GM15510 (cell line): ENCODE measurements around the gene LAMB2.
A peak's percentile ranks its signal among the peaks of the same experiment; 100 is the strongest.

Experiments
- POLR2A ChIP-seq: IDR thresholded peaks from 3 replicates; pipeline ENCODE4 v1.6.1; 2011; ENCODE audit warnings: borderline replicate concordance; ENCODE audit not compliant: insufficient read length; ENCODE audit errors: extremely low read depth

The LAMB2 gene

GRCh38 chr3:49132437-49133225, at the start of gene LAMB2:
TSS of gene LAMB2 (minus strand) at chr3:49133050. CDS start at chr3:49132867, 183 bp downstream.
- no peak for TF ChIP-seq POLR2A

- no peak for TF ChIP-seq POLR2A
Measured at GRCh38 chr3:49181351-49181750, 48.5 kb upstream of the LAMB2 start.

- no peak for TF ChIP-seq POLR2A
Measured at GRCh38 chr3:49180116-49180515, 47.3 kb upstream of the LAMB2 start.

- no peak for TF ChIP-seq POLR2A
Measured at GRCh38 chr3:49177073-49177472, 44.2 kb upstream of the LAMB2 start.

GRCh38 chr3:49175530-49175929, 42.7 kb upstream of the LAMB2 start:
- no peak for TF ChIP-seq POLR2A

- no peak for TF ChIP-seq POLR2A
Measured at GRCh38 chr3:49174397-49174985, 41.6 kb upstream of the LAMB2 start.

- TF ChIP-seq POLR2A: no peak
Measured at GRCh38 chr3:49173792-49174170, 40.9 kb upstream of the LAMB2 start.

- TF ChIP-seq POLR2A: no peak
Measured at GRCh38 chr3:49173116-49173791, 40.4 kb upstream of the LAMB2 start.

GRCh38 chr3:49172551-49173041, 39.7 kb upstream of the LAMB2 start:
- TF ChIP-seq POLR2A: no peak

GRCh38 chr3:49171775-49172500, 39.1 kb upstream of the LAMB2 start:
- TF ChIP-seq POLR2A: no peak

GRCh38 chr3:49171119-49171774, 38.4 kb upstream of the LAMB2 start, which contains the start of gene KLHDC8B:
TSS of gene KLHDC8B (plus strand) at chr3:49171598. CDS start at chr3:49172770, 1,172 bp downstream.
- TF ChIP-seq POLR2A: peak; percentile 17

- no peak for TF ChIP-seq POLR2A
Measured at GRCh38 chr3:49170744-49171118, 37.9 kb upstream of the LAMB2 start.

GRCh38 chr3:49166752-49167556, 34.1 kb upstream of the LAMB2 start:
- no peak for TF ChIP-seq POLR2A
